Glomerular endothelial cell (primary cell): ENCODE data around the gene SYVN1. TPM values are rescaled to one million over a fixed set of nuclear protein-coding genes. Genes with fewer than 3 reads are reported as not detected.
"Not testable (repeated sequence)": the region's sequence is repeated elsewhere in the genome, so short reads cannot be mapped to it uniquely, and the experiment has no call there.

ENCODE experiments used
- DNase-seq: peaks from one replicate; pipeline ENCODE4 v3.0.0-alpha.2; 2011; ENCODE audit warnings: low read depth, low spot score; ENCODE audit errors: extremely low read depth
- total RNA-seq: library from RNA; depleted of rRNA; stranded (reverse); fragments of >200 nt; gene quantifications from 2 replicates; pipeline ENCODE4 v1.2.3, GENCODE V29; 2015

The SYVN1 gene
- total RNA-seq, 1 donor from 2014 or later = 38.4 TPM

DNA sequence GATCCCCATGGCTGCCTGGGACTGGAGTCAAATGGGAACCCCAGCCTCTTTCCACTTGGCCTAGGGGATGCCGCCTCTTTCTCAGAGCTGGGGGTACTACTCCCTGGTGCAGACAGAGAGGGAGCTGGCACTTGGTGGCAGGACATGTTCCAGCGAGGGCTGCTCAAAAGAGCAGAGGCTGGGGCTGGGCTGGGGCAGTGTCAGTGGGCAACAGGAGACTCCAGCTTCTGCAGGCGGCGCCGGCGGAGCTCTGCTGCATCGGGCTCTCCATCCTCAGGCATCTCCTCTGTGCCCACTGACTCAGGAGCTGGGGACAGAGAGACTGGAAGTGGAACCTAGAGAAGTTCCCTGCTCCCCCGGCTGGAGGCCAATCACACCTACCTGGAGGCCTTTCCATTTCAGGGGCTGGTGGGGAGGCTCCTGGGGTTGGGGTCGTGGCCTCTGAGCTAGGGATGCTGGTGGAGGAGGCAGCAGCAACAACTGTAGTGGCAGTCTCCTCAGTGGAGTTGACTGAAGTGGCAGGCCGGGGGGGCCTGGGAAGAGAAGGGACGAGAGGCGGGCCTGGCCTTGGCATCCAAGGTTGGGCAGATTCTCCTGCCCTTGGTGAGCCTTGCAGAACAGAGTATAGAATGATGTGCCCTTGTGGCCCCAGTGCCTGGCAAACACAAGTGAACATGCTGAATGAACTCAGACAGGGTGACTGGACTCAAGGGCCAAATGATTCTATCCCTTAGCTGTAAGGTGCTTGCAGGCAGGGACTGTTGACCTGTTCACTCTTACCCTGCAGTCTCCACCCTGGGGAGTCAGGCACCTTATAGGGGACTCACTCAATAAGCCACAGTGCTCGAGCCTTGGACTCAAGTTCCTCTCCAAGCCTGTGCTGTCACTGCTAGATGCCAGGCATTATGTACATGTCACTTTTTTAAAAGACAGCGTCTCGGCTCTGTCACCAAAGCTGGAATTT lies 5.9 kb downstream of the SYVN1 start:
- no peak for DNase-seq

- DNase-seq = no peak
Measured at GRCh38 chr11:65127473-65128181, 6.7 kb downstream of the SYVN1 start.

DNA sequence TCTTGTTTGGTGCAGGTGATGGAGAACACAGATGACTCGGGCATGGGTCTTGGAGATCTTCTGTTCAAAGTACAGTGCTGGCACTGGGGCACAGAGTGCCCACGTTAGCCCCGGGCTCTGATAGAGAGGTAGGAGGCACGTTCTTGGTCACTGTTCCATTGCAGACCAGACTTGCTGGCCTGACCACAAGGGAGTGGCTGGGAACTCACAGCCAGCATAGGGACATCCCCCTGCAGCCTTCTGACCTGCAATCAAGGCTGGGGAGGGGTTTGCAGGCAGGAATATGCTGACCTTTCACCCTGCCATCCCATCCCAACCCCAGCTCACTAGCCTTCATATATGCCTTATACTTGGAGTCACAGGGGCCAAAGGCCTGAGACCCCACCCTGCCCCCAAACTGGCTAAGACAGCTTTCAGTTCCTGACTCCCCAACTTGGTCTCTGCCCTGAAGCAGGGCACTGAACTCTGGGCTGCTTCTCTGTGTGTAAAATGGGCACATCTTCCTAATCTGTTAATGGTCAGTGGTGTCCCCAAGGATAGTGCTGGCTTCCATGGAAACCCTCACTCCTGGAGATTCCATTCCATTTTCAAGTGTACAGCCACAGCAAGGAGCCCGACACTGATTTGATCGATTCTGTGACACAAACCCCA lies 7.6 kb downstream of the SYVN1 start:
- no peak for DNase-seq

- no peak for DNase-seq
Measured at GRCh38 chr11:65125197-65126056, 8.9 kb downstream of the SYVN1 start.

- DNase-seq = no peak
Measured at GRCh38 chr11:65124480-65125196, 9.7 kb downstream of the SYVN1 start.

GRCh38 chr11:65121865-65122696 lies 12.2 kb downstream of the SYVN1 start, which contains the start of the genes FAU and MRPL49:
TSS of gene FAU (minus strand) at chr11:65122134. CDS start at chr11:65121813, 321 bp downstream.
TSS of gene MRPL49 (plus strand) at chr11:65122321. CDS start at chr11:65122347, 26 bp downstream.
- DNase-seq = no peak

DNA sequence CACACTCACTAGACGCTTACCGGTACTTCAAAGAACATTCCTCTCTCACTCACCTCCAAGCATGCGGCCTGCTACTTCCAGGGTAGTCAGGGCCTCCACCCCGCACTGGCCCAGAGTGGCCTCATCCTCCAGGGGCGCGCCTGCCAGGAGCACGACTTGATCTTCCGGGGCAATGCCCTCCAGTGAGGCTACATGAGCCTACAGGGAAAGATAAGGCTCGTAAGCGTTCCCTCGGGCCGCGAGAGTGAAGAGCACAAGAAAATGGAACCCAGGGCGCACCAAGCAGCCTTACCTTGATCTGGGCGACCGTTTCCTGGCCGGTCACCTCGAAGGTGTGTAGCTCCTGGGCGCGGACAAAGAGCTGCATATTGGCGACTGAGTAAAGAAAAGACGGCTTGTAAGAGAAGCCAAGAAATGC lies 12.9 kb downstream of the SYVN1 start:
- DNase-seq = no peak

- DNase-seq = no peak
Measured at GRCh38 chr11:65120831-65121230, 13.5 kb downstream of the SYVN1 start.

- DNase-seq = no peak
Measured at GRCh38 chr11:65119670-65119995, 14.7 kb downstream of the SYVN1 start.

GRCh38 chr11:65118891-65119669 lies 15.2 kb downstream of the SYVN1 start:
- not testable (repeated sequence) for DNase-seq

DNA sequence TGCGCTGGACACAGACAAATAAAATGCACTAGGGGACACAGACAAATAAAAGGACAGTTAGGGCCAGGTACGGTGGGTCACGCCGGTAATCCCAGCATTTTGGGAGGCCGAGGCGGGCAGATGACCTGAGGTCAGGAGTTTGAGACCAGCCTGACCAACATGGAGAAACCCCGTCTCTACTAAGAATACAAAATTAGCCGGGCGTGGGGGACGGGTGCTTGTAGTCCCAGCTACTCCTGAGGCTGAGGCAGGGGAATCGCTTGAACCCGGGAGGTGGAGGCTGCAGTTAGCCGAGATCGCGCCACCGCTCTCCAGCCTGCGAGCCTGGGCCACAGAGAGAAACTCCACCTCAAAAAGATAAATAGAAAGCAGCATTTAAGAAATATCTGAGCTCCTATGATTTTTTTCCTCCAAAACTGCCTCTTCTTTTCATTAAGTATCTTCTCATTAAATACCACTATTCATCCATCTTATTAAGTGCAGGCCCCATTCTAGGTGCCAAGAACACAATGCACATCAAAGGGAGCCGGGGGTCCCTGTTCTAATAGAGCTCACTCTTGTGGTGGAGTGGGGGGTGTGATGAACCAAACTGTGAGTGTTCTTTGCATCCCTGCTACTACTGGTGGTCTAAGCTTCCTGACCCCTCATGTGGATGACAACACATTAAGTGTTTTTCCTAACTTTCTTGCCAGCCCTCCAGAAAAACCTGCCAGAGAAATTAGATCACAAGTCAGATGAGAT lies 16.1 kb downstream of the SYVN1 start:
- no peak for DNase-seq

DNA sequence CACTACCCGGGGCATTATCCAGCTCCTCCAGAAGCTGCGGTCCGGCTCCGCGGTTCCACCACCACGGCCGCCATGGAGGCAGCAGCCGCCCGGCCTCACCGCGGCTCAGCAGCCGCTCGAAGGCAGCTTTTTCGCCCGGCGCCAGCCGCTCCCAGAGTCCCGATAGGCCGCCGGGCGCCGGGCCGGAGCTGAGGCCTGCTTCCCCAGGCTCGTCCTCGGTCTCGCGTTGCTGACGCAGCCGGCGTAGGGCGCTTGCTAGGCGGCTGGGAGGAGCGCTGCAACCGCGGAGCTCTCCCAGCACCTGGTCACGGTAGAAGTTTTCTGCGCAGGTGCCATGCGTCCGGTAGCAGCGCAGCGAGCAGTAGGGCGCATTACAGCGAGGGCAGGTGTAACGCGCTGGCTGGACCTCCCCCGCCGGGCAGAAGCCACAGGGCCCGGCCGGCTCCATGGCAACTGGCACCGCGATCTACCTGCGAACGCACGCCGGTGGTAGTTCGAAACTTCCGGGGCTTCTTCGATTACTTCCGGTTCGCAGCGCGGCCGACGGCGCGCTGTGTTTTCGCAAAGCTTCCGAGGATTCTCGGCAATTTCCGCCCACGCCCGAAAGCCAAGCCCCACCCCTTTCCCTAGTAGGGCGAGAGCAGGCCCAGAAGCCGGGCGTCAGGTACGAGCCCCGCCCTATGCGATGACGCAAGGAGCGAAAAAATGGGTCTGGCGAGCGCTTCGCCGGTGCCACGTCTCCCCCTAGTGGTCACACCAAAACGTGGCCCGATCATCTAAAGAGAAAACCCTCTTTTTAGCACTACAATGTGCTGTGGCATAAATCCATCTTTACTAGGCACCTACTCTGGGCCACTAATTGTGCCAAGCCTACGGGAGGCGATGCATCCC lies 16.9 kb downstream of the SYVN1 start, which contains the start of gene ZNHIT2:
Gene ZNHIT2, minus strand, starts transcription at position 496 of the 891 bp plus-strand sequence. Its CDS starts 48 bp downstream, at position 448.
- DNase-seq = peak; percentile 89

DNA sequence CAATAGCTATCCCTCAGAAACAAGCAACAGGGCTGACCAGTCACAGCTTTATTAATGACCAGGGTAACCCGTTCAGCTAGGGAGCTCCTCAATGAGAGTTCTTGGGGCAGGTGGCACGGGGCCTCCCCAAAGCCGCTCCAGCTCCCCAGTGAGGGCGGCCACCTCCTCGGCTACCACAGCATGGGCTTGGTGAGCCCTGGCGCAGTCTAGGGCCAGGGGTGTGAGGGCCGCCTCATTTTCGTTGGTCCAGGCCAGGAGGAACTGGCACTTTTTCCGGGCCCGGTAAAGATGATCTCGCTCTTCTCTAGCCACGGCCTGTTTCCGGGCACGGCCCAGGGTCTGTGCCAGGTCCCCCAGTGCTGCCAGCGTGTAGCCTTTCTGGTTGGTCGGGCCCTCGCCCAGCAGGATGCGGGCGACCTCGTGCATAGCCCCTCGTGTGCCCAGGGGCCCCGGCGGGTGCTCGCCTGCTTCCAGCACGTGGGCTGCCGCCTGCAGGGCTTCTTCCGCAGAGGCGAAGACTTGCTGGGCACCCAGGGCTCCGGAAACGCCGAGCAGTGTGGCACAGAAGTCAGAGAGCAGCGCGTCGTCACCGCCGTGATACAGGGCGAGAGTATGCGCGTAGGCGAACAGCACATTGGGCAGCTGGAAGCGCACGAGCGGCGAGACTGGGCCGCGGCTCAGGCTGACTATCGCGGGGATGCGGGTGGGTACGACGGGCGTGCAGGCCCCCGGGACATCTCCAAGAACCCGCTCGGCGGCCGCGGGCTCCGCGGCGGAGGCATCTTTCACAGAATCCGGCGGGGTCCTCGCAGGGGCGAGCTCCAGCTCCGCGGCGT lies 17.7 kb downstream of the SYVN1 start:
- no peak for DNase-seq

DNA sequence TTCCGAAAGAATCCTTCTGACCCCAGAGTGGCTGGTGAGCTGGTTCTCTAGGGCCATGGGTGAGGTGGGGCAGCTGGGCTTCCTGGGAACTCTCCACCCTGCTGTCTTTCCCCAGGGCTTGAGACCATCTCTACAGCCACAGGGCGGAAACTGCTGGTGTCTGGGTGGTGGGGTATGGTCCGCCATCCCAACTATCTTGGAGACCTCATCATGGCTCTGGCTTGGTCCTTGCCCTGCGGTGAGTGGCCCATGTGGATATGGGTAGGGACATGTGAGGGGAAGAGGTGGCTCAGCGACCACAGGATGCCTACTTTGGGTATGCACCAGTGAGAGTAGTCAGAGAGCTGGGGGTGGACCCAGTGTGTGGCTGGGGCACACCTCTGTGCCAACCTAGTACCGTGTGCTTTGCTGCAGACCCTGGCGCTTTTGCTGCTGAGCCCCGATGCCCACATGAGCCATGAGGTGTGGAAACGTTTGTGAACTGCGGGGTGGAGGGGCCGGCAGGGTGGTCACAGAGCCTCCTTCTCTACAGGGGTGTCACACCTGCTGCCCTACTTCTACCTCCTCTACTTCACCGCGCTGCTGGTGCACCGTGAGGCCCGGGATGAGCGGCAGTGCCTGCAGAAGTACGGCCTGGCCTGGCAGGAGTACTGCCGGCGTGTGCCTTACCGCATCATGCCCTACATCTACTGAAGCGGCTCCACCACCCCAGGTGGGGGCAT lies 18.8 kb downstream of the SYVN1 start:
- no peak for DNase-seq
